Measurements from ENCODE around the gene ERI3.

DNA sequence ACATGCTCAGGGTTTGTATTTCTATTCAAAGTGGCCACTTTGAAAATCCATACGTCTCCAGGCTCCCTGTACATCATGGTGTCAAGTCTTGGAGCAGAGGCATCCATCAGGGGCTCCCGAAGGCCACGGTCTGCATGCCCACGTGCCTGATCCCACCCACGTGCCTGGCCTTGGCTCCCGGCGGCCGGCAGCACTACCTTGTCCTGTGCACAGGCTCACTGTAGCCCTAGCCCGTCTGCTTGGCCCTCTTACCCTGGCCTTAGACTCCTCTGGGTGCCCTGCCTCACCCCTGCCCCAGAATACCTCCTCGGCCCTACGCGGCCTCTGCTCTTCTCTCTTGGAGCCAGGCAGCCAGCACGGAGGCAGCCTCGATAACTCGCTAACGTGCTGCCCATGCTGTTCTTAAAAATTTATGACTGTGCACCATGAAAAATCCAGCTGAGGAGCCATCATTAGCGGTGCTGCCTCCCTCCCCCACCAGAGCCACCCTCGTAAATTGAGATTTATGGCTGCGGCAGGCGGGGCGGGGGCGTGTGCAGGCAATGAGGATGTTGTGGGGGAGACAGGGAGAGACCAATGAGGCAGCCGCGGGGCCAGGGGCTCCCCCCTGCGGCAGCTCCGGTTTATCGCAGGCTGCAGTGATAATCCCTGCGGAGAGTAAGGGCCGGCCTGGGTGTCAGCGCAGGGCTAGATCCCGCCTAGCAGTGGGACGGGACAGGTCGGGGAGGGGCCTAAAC, 117.2 kb downstream of the ERI3 start:
- no peak for TF ChIP-seq ETV6 (CRISPR knock-in tag; conservative IDR thresholded peaks at IDR 0.05)
- TF ChIP-seq RORA (CRISPR knock-in tag; IDR thresholded peaks at IDR 0.05), result no peak
- TF ChIP-seq, protein P1, sequence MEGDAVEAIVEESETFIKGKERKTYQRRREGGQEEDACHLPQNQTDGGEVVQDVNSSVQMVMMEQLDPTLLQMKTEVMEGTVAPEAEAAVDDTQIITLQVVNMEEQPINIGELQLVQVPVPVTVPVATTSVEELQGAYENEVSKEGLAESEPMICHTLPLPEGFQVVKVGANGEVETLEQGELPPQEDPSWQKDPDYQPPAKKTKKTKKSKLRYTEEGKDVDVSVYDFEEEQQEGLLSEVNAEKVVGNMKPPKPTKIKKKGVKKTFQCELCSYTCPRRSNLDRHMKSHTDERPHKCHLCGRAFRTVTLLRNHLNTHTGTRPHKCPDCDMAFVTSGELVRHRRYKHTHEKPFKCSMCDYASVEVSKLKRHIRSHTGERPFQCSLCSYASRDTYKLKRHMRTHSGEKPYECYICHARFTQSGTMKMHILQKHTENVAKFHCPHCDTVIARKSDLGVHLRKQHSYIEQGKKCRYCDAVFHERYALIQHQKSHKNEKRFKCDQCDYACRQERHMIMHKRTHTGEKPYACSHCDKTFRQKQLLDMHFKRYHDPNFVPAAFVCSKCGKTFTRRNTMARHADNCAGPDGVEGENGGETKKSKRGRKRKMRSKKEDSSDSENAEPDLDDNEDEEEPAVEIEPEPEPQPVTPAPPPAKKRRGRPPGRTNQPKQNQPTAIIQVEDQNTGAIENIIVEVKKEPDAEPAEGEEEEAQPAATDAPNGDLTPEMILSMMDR (CRISPR knock-in tag; IDR thresholded peaks at IDR 0.05), result peak; percentile 25; the same call in 1 of the 2 replicates
